Fibroblast of villous mesenchyme (primary cell): ENCODE measurements around the gene MACROD2. TPM values are rescaled to one million over a fixed set of nuclear protein-coding genes. Genes with fewer than 3 reads are reported as not detected.
A peak's percentile ranks its signal among the peaks of the same experiment; 100 is the strongest.
"Not testable (repeated sequence)": the region's sequence is repeated elsewhere in the genome, so short reads cannot be mapped to it uniquely, and the experiment has no call there.

Experiments used
- DNase-seq: peaks from one replicate; pipeline ENCODE4 v3.0.0-alpha.2; 2010; ENCODE audit warnings: low read depth
- H3K4me3 ChIP-seq: 2 replicates; pipeline ENCODE4 v1.5.1; 2011; ENCODE audit warnings: low read depth, mild to moderate bottlenecking, low read length
- total RNA-seq: library from RNA; depleted of rRNA; stranded (reverse); fragments of >200 nt; gene quantifications from 2 replicates; pipeline ENCODE4 v1.2.3, GENCODE V29; 2012
- TF ChIP-seq, protein P1 (sequence below): IDR thresholded peaks from 2 replicates; pipeline ENCODE4 v1.5.1; 2012; ENCODE audit warnings: low read depth, mild to moderate bottlenecking, low read length; ENCODE audit not compliant: insufficient read depth

The MACROD2 gene
- total RNA-seq, 1 donor: 1.7 TPM

DNA sequence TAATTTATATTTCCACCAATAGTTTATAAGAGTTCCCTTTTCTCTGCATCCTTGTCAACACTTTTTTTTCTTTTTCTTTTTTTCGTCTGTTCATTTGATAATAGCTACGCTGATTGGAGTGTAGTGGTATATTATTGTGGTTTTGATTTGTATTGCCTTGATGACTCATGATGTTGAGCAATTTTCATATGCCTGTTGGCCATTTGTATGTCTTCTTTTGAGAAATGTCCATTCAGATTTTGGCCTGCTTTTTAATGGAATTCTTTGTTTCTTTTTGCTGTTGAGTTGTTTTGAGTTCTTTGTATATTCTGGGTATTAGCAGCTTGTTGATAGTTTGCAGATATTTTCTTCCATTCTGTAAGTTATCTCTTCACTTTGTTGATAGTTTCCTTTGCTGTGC, 1804.6 kb downstream of the MACROD2 start:
- TF ChIP-seq, protein P1, sequence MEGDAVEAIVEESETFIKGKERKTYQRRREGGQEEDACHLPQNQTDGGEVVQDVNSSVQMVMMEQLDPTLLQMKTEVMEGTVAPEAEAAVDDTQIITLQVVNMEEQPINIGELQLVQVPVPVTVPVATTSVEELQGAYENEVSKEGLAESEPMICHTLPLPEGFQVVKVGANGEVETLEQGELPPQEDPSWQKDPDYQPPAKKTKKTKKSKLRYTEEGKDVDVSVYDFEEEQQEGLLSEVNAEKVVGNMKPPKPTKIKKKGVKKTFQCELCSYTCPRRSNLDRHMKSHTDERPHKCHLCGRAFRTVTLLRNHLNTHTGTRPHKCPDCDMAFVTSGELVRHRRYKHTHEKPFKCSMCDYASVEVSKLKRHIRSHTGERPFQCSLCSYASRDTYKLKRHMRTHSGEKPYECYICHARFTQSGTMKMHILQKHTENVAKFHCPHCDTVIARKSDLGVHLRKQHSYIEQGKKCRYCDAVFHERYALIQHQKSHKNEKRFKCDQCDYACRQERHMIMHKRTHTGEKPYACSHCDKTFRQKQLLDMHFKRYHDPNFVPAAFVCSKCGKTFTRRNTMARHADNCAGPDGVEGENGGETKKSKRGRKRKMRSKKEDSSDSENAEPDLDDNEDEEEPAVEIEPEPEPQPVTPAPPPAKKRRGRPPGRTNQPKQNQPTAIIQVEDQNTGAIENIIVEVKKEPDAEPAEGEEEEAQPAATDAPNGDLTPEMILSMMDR: no peak
- H3K4me3 ChIP-seq: no peak overlapping the region
- DNase-seq: peak; percentile 61

DNA sequence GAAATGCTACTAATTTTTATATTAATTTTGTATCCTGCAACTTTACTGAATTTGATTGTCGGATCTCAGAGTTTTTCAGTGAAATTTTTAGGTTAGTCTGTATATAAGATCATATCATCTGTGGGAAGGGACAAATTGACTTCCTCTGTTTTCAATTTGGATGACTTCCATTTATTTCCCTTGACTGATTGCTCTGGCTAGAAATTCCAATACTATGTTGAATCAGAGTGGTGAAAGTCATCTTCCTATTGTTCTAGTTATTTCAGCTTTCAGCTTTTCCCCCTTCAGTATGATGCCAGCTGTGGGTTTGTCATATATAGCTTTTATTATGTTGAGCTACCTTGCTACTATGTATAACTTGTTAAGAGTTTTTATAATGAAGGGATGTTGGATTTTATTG, 1806.7 kb downstream of the MACROD2 start:
- no peak overlapping the region for H3K4me3 ChIP-seq
- TF ChIP-seq, protein P1: no peak
- DNase-seq: no peak

DNA sequence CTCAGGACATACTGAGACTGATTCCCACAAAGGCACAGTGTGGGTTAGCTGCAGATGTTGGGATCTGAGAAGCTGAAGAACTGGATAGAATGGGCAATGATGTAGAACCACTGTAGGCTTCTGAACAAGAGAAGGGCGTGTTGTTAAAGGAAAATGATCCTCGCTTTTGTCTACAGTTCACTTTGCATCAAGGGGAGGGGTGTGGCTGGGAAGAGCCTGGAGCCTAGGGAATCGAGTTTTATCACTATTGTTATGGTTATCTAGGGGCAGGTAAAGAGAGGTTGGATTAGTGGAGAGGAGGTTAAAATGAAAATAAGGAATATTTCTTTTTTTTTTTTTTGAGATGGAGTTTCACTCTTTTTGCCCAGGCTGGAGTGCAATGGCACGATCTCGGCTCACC, 1809.8 kb downstream of the MACROD2 start:
- no peak overlapping the region for H3K4me3 ChIP-seq
- DNase-seq: no peak
- TF ChIP-seq, protein P1: no peak

DNA sequence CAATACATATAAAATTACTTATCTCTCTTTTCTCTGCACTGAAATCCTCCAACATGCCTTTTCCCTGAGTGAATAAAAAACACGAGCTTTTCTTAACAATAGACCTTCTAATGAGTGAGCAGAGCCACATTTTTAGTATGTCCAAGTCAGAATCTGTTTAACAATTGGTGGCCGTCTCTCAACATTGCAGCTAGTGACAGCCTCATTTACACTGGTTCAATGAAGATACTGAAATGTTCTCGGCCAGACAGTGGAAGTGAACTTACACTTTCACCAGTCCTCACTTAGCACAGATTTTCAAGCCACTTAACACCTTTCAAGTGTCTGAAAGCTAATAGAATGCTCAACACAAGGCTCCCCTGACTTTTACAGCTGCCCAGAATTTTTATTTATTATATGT, 1810.8 kb downstream of the MACROD2 start:
- TF ChIP-seq, protein P1: no peak
- H3K4me3 ChIP-seq: no peak overlapping the region
- no peak for DNase-seq

DNA sequence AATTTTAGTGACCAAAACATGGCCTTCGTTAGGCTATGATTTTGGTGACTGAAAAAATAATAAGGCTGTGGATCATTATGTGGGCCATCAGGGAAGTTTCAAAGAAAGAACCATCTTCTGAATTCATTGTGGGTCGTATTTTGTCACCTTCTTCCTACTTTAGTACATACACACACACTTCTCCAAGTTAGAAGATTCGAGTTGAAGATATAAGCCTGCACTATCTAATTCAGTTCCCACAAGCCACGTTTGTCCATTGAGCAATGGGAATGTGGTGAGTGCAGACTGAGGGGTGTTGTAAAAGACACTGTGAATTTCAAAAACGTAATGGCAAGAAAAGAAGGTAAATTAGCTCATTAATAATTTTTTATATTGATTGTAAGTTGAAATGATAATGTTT, 1812.0 kb downstream of the MACROD2 start:
- no peak overlapping the region for H3K4me3 ChIP-seq
- TF ChIP-seq, protein P1: no peak
- no peak for DNase-seq

DNA sequence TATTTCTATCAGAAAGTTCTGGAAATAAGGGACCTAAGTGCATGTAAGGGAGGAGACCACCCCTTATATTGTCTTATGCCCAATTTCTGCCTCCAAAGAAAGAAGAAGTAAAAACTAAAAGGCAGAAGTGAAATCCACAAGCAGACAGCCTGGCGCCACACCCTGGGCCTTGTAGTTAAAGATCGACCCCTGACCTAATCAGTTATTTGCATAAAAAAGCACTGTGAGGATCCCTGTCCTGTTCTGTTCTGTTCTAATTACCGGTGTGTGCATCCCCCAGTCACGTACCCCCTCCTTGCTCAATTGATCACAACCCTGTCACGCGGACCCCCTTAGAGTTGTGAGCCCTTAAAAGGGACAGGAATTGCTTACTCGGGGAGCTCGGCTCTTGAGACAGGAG, 1812.5 kb downstream of the MACROD2 start:
- DNase-seq, H3K4me3 ChIP-seq: not testable (repeated sequence)

DNA sequence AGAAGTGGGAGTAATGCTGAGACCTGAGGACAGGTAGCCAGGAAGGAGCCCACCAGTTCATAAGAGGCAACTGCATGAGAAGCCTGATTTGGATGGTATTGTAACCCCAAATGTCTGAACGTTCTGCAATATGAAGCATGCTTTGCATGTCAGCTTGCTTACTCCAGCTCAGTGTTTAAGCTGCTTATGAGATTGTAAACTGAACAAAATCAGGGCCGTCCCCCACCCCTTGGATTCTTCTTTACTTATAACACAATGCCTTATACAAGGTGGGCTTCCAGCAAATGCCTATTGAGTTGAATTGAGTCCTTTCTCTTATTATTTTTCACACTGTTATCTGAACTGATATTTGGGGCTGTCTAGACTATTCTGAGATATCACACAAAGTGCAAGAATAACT, 1816.6 kb downstream of the MACROD2 start:
- DNase-seq: no peak
- H3K4me3 ChIP-seq: no peak overlapping the region
- TF ChIP-seq, protein P1: no peak

DNA sequence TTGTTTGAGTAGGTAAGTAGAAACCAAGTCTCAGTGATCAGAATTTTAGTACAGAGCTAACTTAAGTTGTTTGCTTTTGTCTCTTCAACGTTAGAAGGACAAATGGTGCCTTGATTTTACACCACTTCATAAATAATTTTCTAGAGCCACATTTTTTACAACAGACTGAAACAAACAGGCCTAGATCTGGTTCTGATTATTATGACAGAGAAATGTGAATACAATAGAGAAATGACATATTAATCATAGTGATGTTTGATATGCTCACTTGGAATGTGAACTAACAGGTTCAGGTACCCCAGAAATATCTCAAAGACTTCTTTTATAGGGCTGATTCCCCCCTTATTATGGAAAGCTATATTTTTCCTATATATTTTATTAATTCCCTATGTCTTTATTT, 1817.4 kb downstream of the MACROD2 start:
- no peak for DNase-seq

More for the DNA sequence above, 1817.4 kb downstream of the MACROD2 start:
- TF ChIP-seq, protein P1: no peak
- no peak overlapping the region for H3K4me3 ChIP-seq
